ENCODE results near the gene ASIC1. TPM values are rescaled to one million over a fixed set of nuclear protein-coding genes. Genes with fewer than 3 reads are reported as not detected.

Gene ASIC1
- polyA plus RNA-seq, 3 donors = not detected

- peaks cover 0 to 7% of the 10 kb centered on the region in 2 donors for H3K4me1 ChIP-seq (ENCODE audit: control insufficient read depth in 1 of 2, insufficient read depth in 2 of 2, low read length in 2 of 2)
- Mint-ChIP-seq H3K4me1 (peaks cover 11% of the 10 kb centered on the region), H3K9me3 (peaks cover 0 to 2% (median 0%) of the 10 kb centered on the region in 7 donors), H3K27me3 (ENCODE audit: low read depth in 3 of 3) (peaks cover 5 to 19% (median 17%) of the 10 kb centered on the region in 3 donors), H3K4me3 (no peak overlapping the region), H3K27ac (peak overlapping the region in 1 of 7 donors; percentile 78), H3K36me3 (no peaks in the 10 kb centered on the region)
- no peaks in the 10 kb centered on the region for H3K79me2 ChIP-seq (ENCODE audit: insufficient read depth, low read length)
- no peaks in the 10 kb centered on the region for H4K20me1 ChIP-seq (ENCODE audit: insufficient read depth, low read length)
- H3K4me3 ChIP-seq (replicated peaks in 1 of 3; ENCODE audit: low read depth in 2 of 3, low read length in 3 of 3) = no peak overlapping the region
- intact Hi-C loops (cut with micrococcal nuclease) = loop anchor here (2.0 kb wide), 2 partner anchors 101 to 103 kb away; no protein-coding TSS in a partner anchor
- no peak for TF ChIP-seq CTCF (IDR thresholded peaks at IDR 0.05)
- no peak for DNase-seq
- no peak overlapping the region for H3K4me2 ChIP-seq (replicated peaks; ENCODE audit: extremely low read depth, low read length, poor library complexity, severe bottlenecking)
- no peak overlapping the region for H2AFZ ChIP-seq (ENCODE audit: insufficient read depth, low read depth, low read length, poor library complexity, severe bottlenecking)
- H3K27me3 ChIP-seq (ENCODE audit: control insufficient read depth in 2 of 2, insufficient read depth in 2 of 2, low read length in 2 of 2) = peaks cover 0 to 4% of the 10 kb centered on the region in 2 donors
- H3K36me3 ChIP-seq (replicated peaks in 1 of 2; ENCODE audit: control insufficient read depth in 1 of 2, insufficient read depth in 2 of 2, low read length in 2 of 2) = no peaks in the 10 kb centered on the region
- WGBS (ENCODE audit: insufficient coverage) = 92% methylated on average over 10 of the region's 10 CpGs
- no peak overlapping the region for H3K9ac ChIP-seq (ENCODE audit: insufficient read depth, low read length, poor library complexity, severe bottlenecking)
- no peaks in the 10 kb centered on the region for H3K9me3 ChIP-seq (replicated peaks in 1 of 2; ENCODE audit: control insufficient read depth in 1 of 2, insufficient read depth in 1 of 2, low read length in 2 of 2)
- H3K27ac ChIP-seq (ENCODE audit: low read depth in 1 of 2, low read length in 2 of 2) = no peak overlapping the region
These were observed 16.3 kb downstream of the ASIC1 start for GRCh38 chr12:50073712-50074111.

- no peaks in the 10 kb centered on the region for H4K20me1 ChIP-seq (ENCODE audit: insufficient read depth, low read length)
- peaks cover 0 to 3% (median 0%) of the 10 kb centered on the region in 7 donors for H3K9me3 Mint-ChIP-seq
- no peaks in the 10 kb centered on the region for H3K36me3 Mint-ChIP-seq
- no peaks in the 10 kb centered on the region for H3K36me3 ChIP-seq (replicated peaks in 1 of 2; ENCODE audit: control insufficient read depth in 1 of 2, insufficient read depth in 2 of 2, low read length in 2 of 2)
- H3K4me1 Mint-ChIP-seq = peaks cover 9% of the 10 kb centered on the region
- no peak overlapping the region for H3K4me2 ChIP-seq (replicated peaks; ENCODE audit: extremely low read depth, low read length, poor library complexity, severe bottlenecking)
- no peak overlapping the region for H3K27ac Mint-ChIP-seq
- H3K27ac ChIP-seq (ENCODE audit: low read depth in 1 of 2, low read length in 2 of 2) = no peak overlapping the region
- H3K27me3 Mint-ChIP-seq (ENCODE audit: low read depth in 3 of 3) = peaks cover 8 to 19% (median 16%) of the 10 kb centered on the region in 3 donors
- DNase-seq = peak; percentile 68 to 82 (median 78)
- H3K4me3 ChIP-seq (replicated peaks in 1 of 3; ENCODE audit: low read depth in 2 of 3, low read length in 3 of 3) = no peak overlapping the region
- H3K9ac ChIP-seq (ENCODE audit: insufficient read depth, low read length, poor library complexity, severe bottlenecking) = no peak overlapping the region
- peaks cover 0 to 4% of the 10 kb centered on the region in 2 donors for H3K27me3 ChIP-seq (ENCODE audit: control insufficient read depth in 2 of 2, insufficient read depth in 2 of 2, low read length in 2 of 2)
- TF ChIP-seq CTCF (IDR thresholded peaks at IDR 0.05) = peak; percentile 93
- peaks cover 0 to 6% of the 10 kb centered on the region in 2 donors for H3K4me1 ChIP-seq (ENCODE audit: control insufficient read depth in 1 of 2, insufficient read depth in 2 of 2, low read length in 2 of 2)
- intact Hi-C loops (cut with micrococcal nuclease) = loop anchor here (2.0 kb wide), 2 partner anchors 100 to 102 kb away; no protein-coding TSS in a partner anchor
- H2AFZ ChIP-seq (ENCODE audit: insufficient read depth, low read depth, low read length, poor library complexity, severe bottlenecking) = no peak overlapping the region
- WGBS (ENCODE audit: insufficient coverage) = 2% methylated on average over 5 of the region's 9 CpGs
- no peaks in the 10 kb centered on the region for H3K9me3 ChIP-seq (replicated peaks in 1 of 2; ENCODE audit: control insufficient read depth in 1 of 2, insufficient read depth in 1 of 2, low read length in 2 of 2)
- no peak overlapping the region for H3K4me3 Mint-ChIP-seq
- H3K79me2 ChIP-seq (ENCODE audit: insufficient read depth, low read length) = no peaks in the 10 kb centered on the region
These were observed 17.8 kb downstream of the ASIC1 start for GRCh38 chr12:50074936-50075807.

Data from CD14-positive monocyte (primary cell).